CD4-positive, alpha-beta T cell (primary cell): ENCODE results near the gene PPP1CA. TPM values are rescaled to one million over a fixed set of nuclear protein-coding genes. Genes with fewer than 3 reads are reported as not detected.

ENCODE experiments used
- ATAC-seq: fragments of 200-7000 bp; cut with Tn5 transposase; one replicate; pipeline ENCODE4 v1.10.0; 2022; ENCODE audit warnings: mild to moderate bottlenecking; ENCODE audit not compliant: poor library complexity
- CTCF ChIA-PET: fragments of 350-600 bp; sonication (Branson Sonifier 250); formaldehyde crosslinking; loops from one replicate; lab custom pipeline; 2021; ENCODE audit warnings: antibody characterized with exemption, inconsistent platforms; lab: Charles Lee
- POLR2A ChIA-PET: fragments of 350-600 bp; sonication (Branson Sonifier 250); formaldehyde crosslinking; loops from one replicate; lab custom pipeline; 2021; ENCODE audit warnings: antibody characterized with exemption, inconsistent platforms; lab: Charles Lee
- DNase-seq, 14 experiments: peaks; one replicate each; pipeline ENCODE4 v3.0.0-alpha.2; 2013 to 2020; ENCODE audit warnings: mixed read lengths in 2 of 14
- H3K27ac ChIP-seq, 2 donors: one replicate each; pipeline versions ENCODE4 v1.5.1 to v1.7.0; 2013; ENCODE audit warnings: low read length in 2 of 2, low read depth in 1 of 2, mild to moderate bottlenecking in 1 of 2
- H3K27me3 ChIP-seq, 2 experiments: 1 replicate in 1 of 2; 2 replicates in 1 of 2; pipeline versions ENCODE4 v1.6.1 to v1.7.0; 2013; ENCODE audit warnings: low read length in 2 of 2, control low read depth in 1 of 2, mild to moderate bottlenecking in 1 of 2, moderate library complexity in 1 of 2; ENCODE audit not compliant: insufficient read depth in 2 of 2, control insufficient read depth in 1 of 2
- H3K36me3 ChIP-seq: one replicate; pipeline ENCODE4 v1.6.1; 2013; ENCODE audit warnings: low read length, control low read depth; ENCODE audit not compliant: insufficient read depth
- H3K4me1 ChIP-seq: one replicate; pipeline ENCODE4 v1.6.1; 2013; ENCODE audit warnings: low read length, control low read depth; ENCODE audit not compliant: insufficient read depth
- H3K4me3 ChIP-seq: one replicate; pipeline ENCODE4 v1.5.1; 2013; ENCODE audit warnings: mild to moderate bottlenecking, low read length, moderate library complexity
- H3K9me3 ChIP-seq, 2 experiments: 1 replicate in 1 of 2; 2 replicates in 1 of 2; pipeline versions ENCODE4 v1.6.1 to v1.7.0; 2013; ENCODE audit warnings: low read length in 2 of 2, mild to moderate bottlenecking in 2 of 2, control low read depth in 1 of 2, moderate library complexity in 1 of 2; ENCODE audit not compliant: control insufficient read depth in 1 of 2, insufficient read depth in 1 of 2
- H3K27ac Mint-ChIP-seq: one replicate; pipeline ENCODE4 v1.8.0; 2020; ENCODE audit warnings: mixed read lengths
- H3K27me3 Mint-ChIP-seq: one replicate; pipeline ENCODE4 v1.8.0; 2021; ENCODE audit warnings: mixed read lengths
- H3K36me3 Mint-ChIP-seq: one replicate; pipeline ENCODE4 v1.8.0; 2021; ENCODE audit warnings: low read depth, mixed read lengths
- H3K4me1 Mint-ChIP-seq: one replicate; pipeline ENCODE4 v1.8.0; 2021; ENCODE audit warnings: low read depth, mixed read lengths
- H3K4me3 Mint-ChIP-seq: one replicate; pipeline ENCODE4 v1.8.0; 2020; ENCODE audit warnings: mild to moderate bottlenecking, mixed read lengths
- H3K9me3 Mint-ChIP-seq: one replicate; pipeline ENCODE4 v1.8.0; 2020; ENCODE audit warnings: mixed read lengths
- CTCF ChIP-seq: fragments of 200-600 bp; IDR thresholded peaks from one replicate; pipeline ENCODE4 v1.8.0; 2022; ENCODE audit warnings: antibody characterized with exemption, mild to moderate bottlenecking
- intact Hi-C, 2 experiments: fragments of 100-400 bp; cut with DNase I in 1 of 2; cut with micrococcal nuclease in 1 of 2; formaldehyde crosslinking; loops; one replicate each; pipeline versions ENCODE4 v1.15.1 to v1.9.0; 2023 to 2025; cut with DNase I, micrococcal nuclease
- total RNA-seq, 174 experiments: library from RNA in 2 of 174; stranded (reverse) in 2 of 174; gene quantifications; one replicate each; pipeline ENCODE4 v1.2.3 and lab custom pipeline; 2021 to 2026

PPP1CA gene
- total RNA-seq, 2 experiments from 2014 or later, result 42.0 to 45.5 TPM

- Histone ChIP-seq H3K36me3 (peaks cover 5% of the 10 kb centered on the region), H3K4me3 (no peak overlapping the region), H3K27ac (peak overlapping the region in 1 of 2 donors; percentile 5), H3K4me1 (peaks cover 59% of the 10 kb centered on the region), H3K27me3 (no peaks in the 10 kb centered on the region), H3K9me3 (no peaks in the 10 kb centered on the region)
- intact Hi-C loops, result loop anchor here (2.0 to 10.0 kb wide), 6 partner anchors 31 to 395 kb away; partner anchors contain the start of genes ACY3 (in 1 of the 2), NDUFV1 (in 1 of the 2) and PC (in 1 of the 2)
- ChIA-PET POLR2A (interaction anchor here (4.7 kb wide), 1 partner anchor 31 kb away, joined by 56 read pairs; no protein-coding TSS in a partner anchor), CTCF (interaction anchor here (0.8 to 10.0 kb wide), 4 partner anchors 32 to 94 kb away, joined by 3 to 241 read pairs (median 7); partner anchors contain the start of gene CORO1B)
- no peaks in the 10 kb centered on the region for H3K9me3 Mint-ChIP-seq
- H3K4me3 Mint-ChIP-seq, result no peak overlapping the region
- no peak for ATAC-seq
- H3K36me3 Mint-ChIP-seq, result peaks cover 14% of the 10 kb centered on the region
- peak overlapping the region; percentile 52 for H3K27ac Mint-ChIP-seq
- H3K27me3 Mint-ChIP-seq, result no peaks in the 10 kb centered on the region
- H3K4me1 Mint-ChIP-seq, result peaks cover 75% of the 10 kb centered on the region
- TF ChIP-seq CTCF, result no peak
- DNase-seq, result no peak
Observed at GRCh38 chr11:67349928-67350465, 51.7 kb downstream of the PPP1CA start.

DNA sequence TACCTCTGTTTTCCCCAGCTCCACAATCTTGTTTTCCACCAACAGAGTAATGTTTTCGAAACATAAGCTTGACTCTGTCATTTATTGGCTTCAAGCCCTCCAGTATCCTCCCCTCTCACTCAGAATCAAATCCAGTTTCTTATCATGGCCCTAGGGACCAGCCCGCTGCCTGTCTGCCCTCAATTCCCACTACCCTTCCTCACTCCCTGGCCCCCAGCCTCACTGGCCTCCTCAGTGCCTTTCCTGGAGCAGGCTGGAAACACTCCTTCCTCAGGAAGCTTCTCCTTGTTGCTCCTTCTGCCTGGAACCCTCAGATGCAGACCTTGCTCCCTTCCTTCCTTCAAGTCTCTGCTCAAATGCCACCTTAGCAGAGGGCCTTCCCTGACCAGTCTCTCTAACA is 52.2 kb downstream of the PPP1CA start:
- no peaks in the 10 kb centered on the region for H3K9me3 Mint-ChIP-seq
- H3K4me1 Mint-ChIP-seq, result peaks cover 75% of the 10 kb centered on the region
- H3K9me3 ChIP-seq, result no peaks in the 10 kb centered on the region
- H3K27me3 ChIP-seq, result no peaks in the 10 kb centered on the region
- CTCF ChIA-PET, result interaction anchor here (0.8 to 10.0 kb wide), 2 partner anchors 32 kb away, joined by 4 to 241 read pairs; no protein-coding TSS in a partner anchor
- H3K36me3 Mint-ChIP-seq, result peaks cover 14% of the 10 kb centered on the region
- POLR2A ChIA-PET, result interaction anchor here (1.3 kb wide), 1 partner anchor 52 kb away, joined by 3 read pairs; the partner anchor contains the start of gene PPP1CA
- no peak for ATAC-seq
- peaks cover 59% of the 10 kb centered on the region for H3K4me1 ChIP-seq
- H3K36me3 ChIP-seq, result peaks cover 5% of the 10 kb centered on the region
- no peak overlapping the region for H3K4me3 Mint-ChIP-seq
- peak overlapping the region; percentile 52 for H3K27ac Mint-ChIP-seq
- H3K4me3 ChIP-seq, result no peak overlapping the region
- peak overlapping the region in 1 of 2 donors; percentile 5 for H3K27ac ChIP-seq
- intact Hi-C loops, result loop anchor here in 1 of 2 experiments (2.0 to 5.0 kb wide), 2 partner anchors 31 to 33 kb away; no protein-coding TSS in a partner anchor
- DNase-seq, result no peak
- no peaks in the 10 kb centered on the region for H3K27me3 Mint-ChIP-seq
- TF ChIP-seq CTCF, result no peak

DNA sequence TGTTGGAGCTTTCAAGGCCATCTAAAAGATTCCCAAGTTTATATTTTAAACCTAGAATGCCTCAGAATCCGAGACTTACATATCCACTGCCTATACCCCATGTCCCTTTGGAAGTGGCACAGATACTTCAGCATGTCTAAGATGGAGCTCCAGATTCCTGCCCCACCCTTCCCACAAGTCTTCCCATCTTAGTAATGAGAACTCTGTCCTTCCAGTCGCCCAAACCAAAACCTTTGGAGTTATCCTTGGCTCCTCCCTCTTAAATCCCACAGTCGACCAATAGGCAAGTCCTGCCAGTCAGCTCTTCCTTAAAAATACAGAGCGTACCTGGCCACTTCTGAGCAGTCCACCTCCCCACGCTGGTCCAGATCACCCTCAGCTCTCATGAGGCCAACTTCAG is 52.6 kb downstream of the PPP1CA start:
- H3K36me3 ChIP-seq, result peaks cover 5% of the 10 kb centered on the region
- Mint-ChIP-seq H3K4me1 (peaks cover 75% of the 10 kb centered on the region), H3K9me3 (no peaks in the 10 kb centered on the region), H3K4me3 (no peak overlapping the region), H3K27me3 (no peaks in the 10 kb centered on the region), H3K36me3 (peaks cover 14% of the 10 kb centered on the region), H3K27ac (peak overlapping the region; percentile 52)
- CTCF ChIA-PET, result interaction anchor here (0.8 to 10.0 kb wide), 2 partner anchors 32 to 33 kb away, joined by 4 to 241 read pairs; no protein-coding TSS in a partner anchor
- no peak for TF ChIP-seq CTCF
- peaks cover 59% of the 10 kb centered on the region for H3K4me1 ChIP-seq
- intact Hi-C loops, result loop anchor here in 1 of 2 experiments (2.0 to 5.0 kb wide), 2 partner anchors 30 to 33 kb away; no protein-coding TSS in a partner anchor
- no peak overlapping the region for H3K27ac ChIP-seq
- no peaks in the 10 kb centered on the region for H3K9me3 ChIP-seq
- H3K4me3 ChIP-seq, result no peak overlapping the region
- POLR2A ChIA-PET, result interaction anchor here (1.3 kb wide), 1 partner anchor 53 kb away, joined by 3 read pairs; the partner anchor contains the start of gene PPP1CA
- ATAC-seq (no peak), DNase-seq (no peak)
- H3K27me3 ChIP-seq, result no peaks in the 10 kb centered on the region

Other genes with a start within 250 kb of the PPP1CA start
- 100 to 1,000 TPM; 309 to 325 TPM for gene GRK2, start 135.4 kb downstream of the PPP1CA start, total RNA-seq
- 100 to 1,000 TPM; 160 to 161 TPM for gene ANKRD13D, start 112.6 kb downstream of the PPP1CA start, total RNA-seq
- gene SSH3, start 98.3 kb downstream of the PPP1CA start, total RNA-seq, result 1 to 10 TPM; 8.5 to 8.8 TPM
- 10 to 100 TPM; 31.7 to 39.5 TPM for gene POLD4, start 48.3 kb downstream of the PPP1CA start, total RNA-seq
- gene CLCF1, start 28.3 kb downstream of the PPP1CA start, total RNA-seq, result 1 to 10 TPM; 6.0 to 6.9 TPM
- 10 to 100 TPM; 19.3 to 20.3 TPM for gene RAD9A, start 9.9 kb downstream of the PPP1CA start, total RNA-seq
- 100 to 1,000 TPM; 205 to 212 TPM for gene TBC1D10C, start 2.2 kb upstream of the PPP1CA start, total RNA-seq
- 1 to 10 TPM; 9.9 to 10.0 TPM for gene CARNS1, start 13.8 kb upstream of the PPP1CA start, total RNA-seq
- gene RPS6KB2, start 26.6 kb upstream of the PPP1CA start, total RNA-seq, result 10 to 100 TPM; 69.3 to 72.0 TPM
- 100 to 1,000 TPM; 129 to 134 TPM for gene PTPRCAP, start 35.8 kb upstream of the PPP1CA start, total RNA-seq
- 10 to 100 TPM; 25.8 to 30.2 TPM for gene CORO1B, start 41.6 kb upstream of the PPP1CA start, total RNA-seq
- not detected for gene GPR152, start 50.9 kb upstream of the PPP1CA start, total RNA-seq
- 1 to 10 TPM; 7.5 to 8.5 TPM for gene CABP4, start 53.5 kb upstream of the PPP1CA start, total RNA-seq
- 10 to 100 TPM; 49.9 to 52.4 TPM for gene TMEM134, start 67.4 kb upstream of the PPP1CA start, total RNA-seq
- gene AIP, start 81.2 kb upstream of the PPP1CA start, total RNA-seq, result 100 to 1,000 TPM; 115 to 117 TPM
- 10 to 100 TPM; 90.0 to 94.8 TPM for gene PITPNM1, start 103.5 kb upstream of the PPP1CA start, total RNA-seq
- gene CDK2AP2, start 106.3 kb upstream of the PPP1CA start, total RNA-seq, result 10 to 100 TPM; 19.5 to 22.0 TPM
- gene CABP2, start 121.6 kb upstream of the PPP1CA start, total RNA-seq, result not detected
- gene GSTP1, start 182.0 kb upstream of the PPP1CA start, total RNA-seq, result 10 to 100 TPM; 60.1 to 62.8 TPM
- gene NDUFV1, start 205.1 kb upstream of the PPP1CA start, total RNA-seq, result 100 to 1,000 TPM; 223 to 224 TPM
- gene NUDT8, start 228.1 kb upstream of the PPP1CA start, total RNA-seq, result 1 to 10 TPM in 1 of 2 experiments, under 1 TPM in 1; 0.92 to 1.4 TPM
- gene TBX10, start 237.9 kb upstream of the PPP1CA start, total RNA-seq, result not detected
- under 1 TPM; 0.30 to 0.36 TPM for gene ACY3, start 248.9 kb upstream of the PPP1CA start, total RNA-seq